HG03280 (cell line): Measurements from ENCODE around the gene FXYD5.
"Not testable (repeated sequence)": the region's sequence is repeated elsewhere in the genome, so short reads cannot be mapped to it uniquely, and the experiment has no call there.

ENCODE experiments used
- ATAC-seq: cut with Tn5 transposase; IDR thresholded peaks from one replicate; pipeline ENCODE4 v1.9.1; 2021; ENCODE audit warnings: mild to moderate bottlenecking, moderate library complexity; ENCODE audit not compliant: unreplicated experiment

FXYD5 gene

GRCh38 chr19:35136977-35137702, 17.4 kb upstream of the FXYD5 start:
- no peak for ATAC-seq

GRCh38 chr19:35138305-35138892, 16.1 kb upstream of the FXYD5 start, which contains the start of gene FXYD1:
FXYD1 (plus strand) TSS chr19:35138824; CDS start chr19:35140080, 1,256 bp downstream.
- no peak for ATAC-seq

GRCh38 chr19:35140207-35140961, 14.2 kb upstream of the FXYD5 start:
- ATAC-seq: no peak

GRCh38 chr19:35140962-35141836, 13.3 kb upstream of the FXYD5 start:
- peak; percentile 76 for ATAC-seq

- ATAC-seq: no peak
Observed at GRCh38 chr19:35141837-35142605, 12.5 kb upstream of the FXYD5 start.

GRCh38 chr19:35142606-35143230, 11.8 kb upstream of the FXYD5 start:
- ATAC-seq: no peak

GRCh38 chr19:35143231-35143715, 11.3 kb upstream of the FXYD5 start, which contains the start of gene FXYD7:
FXYD7 (plus strand) TSS chr19:35143255; CDS start chr19:35143334, 79 bp downstream.
- ATAC-seq: no peak

GRCh38 chr19:35143818-35144217, 10.7 kb upstream of the FXYD5 start:
- no peak for ATAC-seq

- ATAC-seq: no peak
Observed at GRCh38 chr19:35144259-35144599, 10.3 kb upstream of the FXYD5 start.

GRCh38 chr19:35144600-35145436, 9.7 kb upstream of the FXYD5 start:
- no peak for ATAC-seq

GRCh38 chr19:35146746-35147459, 7.6 kb upstream of the FXYD5 start:
- ATAC-seq: no peak

GRCh38 chr19:35149463-35149862, 5.1 kb upstream of the FXYD5 start:
- ATAC-seq: no peak

- no peak for ATAC-seq
Observed at GRCh38 chr19:35150445-35150844, 4.1 kb upstream of the FXYD5 start.

- ATAC-seq: no peak
Observed at GRCh38 chr19:35151273-35152065, 3.1 kb upstream of the FXYD5 start.

GRCh38 chr19:35153129-35153522, 1.4 kb upstream of the FXYD5 start:
- not testable (repeated sequence) for ATAC-seq

GRCh38 chr19:35153701-35154524, 622 bp upstream of the FXYD5 start:
- ATAC-seq: peak; percentile 55
